Activated T-cell treated with anti-CD3 and anti-CD28 coated beads, Interleukin-2, amount 50 U/mL, for 72 hours (primary cell): Measurements from ENCODE around the gene CYLC2. TPM values are rescaled to one million over a fixed set of nuclear protein-coding genes. Genes with fewer than 3 reads are reported as not detected.

Experiments
- ATAC-seq, 2 donors: fragments of 150-1000 bp; cut with Tn5 transposase; replicated peaks in 1 of 2; 2 replicates each; pipeline ENCODE4 v1.10.0; 2021; ENCODE audit warnings: moderate library complexity in 2 of 2, mild to moderate bottlenecking in 1 of 2
- DNase-seq, 2 donors: peaks; one replicate each; pipeline ENCODE4 v3.0.0; 2021 to 2022; ENCODE audit warnings: mixed read lengths in 1 of 2
- H3K27ac Mint-ChIP-seq: one replicate; pipeline ENCODE4 v1.8.0; 2022; ENCODE audit warnings: mild to moderate bottlenecking, moderate library complexity, mixed read lengths
- H3K27me3 Mint-ChIP-seq: one replicate; pipeline ENCODE4 v1.8.0; 2022; ENCODE audit warnings: low read depth, mixed read lengths
- H3K36me3 Mint-ChIP-seq, 2 donors: one replicate each; pipeline ENCODE4 v1.8.0; 2022; ENCODE audit warnings: mixed read lengths in 2 of 2, mild to moderate bottlenecking in 1 of 2; ENCODE audit not compliant: insufficient read depth in 2 of 2
- H3K4me1 Mint-ChIP-seq: one replicate; pipeline ENCODE4 v1.8.0; 2022; ENCODE audit warnings: low read depth, mixed read lengths
- H3K4me3 Mint-ChIP-seq, 2 donors: one replicate each; pipeline ENCODE4 v1.8.0; 2022; ENCODE audit warnings: mild to moderate bottlenecking in 2 of 2, mixed read lengths in 2 of 2, moderate library complexity in 2 of 2
- H3K9me3 Mint-ChIP-seq, 2 donors: one replicate each; pipeline ENCODE4 v1.8.0; 2022; ENCODE audit warnings: mixed read lengths in 2 of 2
- total RNA-seq, 2 donors: library from RNA; stranded (reverse); gene quantifications; one replicate each; pipeline ENCODE4 v1.2.3, GENCODE V29; 2022

The CYLC2 gene
- not detected for total RNA-seq

DNA sequence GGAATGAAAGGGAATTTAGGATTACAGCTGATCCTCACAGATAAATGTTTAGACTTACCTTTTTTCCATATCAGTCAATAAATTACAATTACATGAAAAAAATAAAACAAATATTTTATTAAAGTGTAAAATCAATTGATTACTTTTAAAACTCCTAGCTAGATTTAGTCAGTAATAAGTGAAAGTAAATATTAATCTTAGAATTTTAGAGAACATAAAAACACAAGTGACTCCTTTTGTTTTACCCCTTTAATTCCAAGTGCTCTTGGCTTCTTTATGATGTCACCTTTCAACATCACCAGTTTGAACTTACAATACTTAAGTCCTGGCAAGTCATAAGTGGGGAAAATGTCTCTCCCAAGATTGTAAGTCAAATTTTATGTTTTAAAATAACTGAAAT lies at the start of gene CYLC2:
TSS of gene CYLC2 (plus strand) at position 301 of the 400 bp plus-strand sequence. CDS start at position 349, 48 bp downstream.
- Mint-ChIP-seq H3K4me1 (no peaks in the 10 kb centered on the region), H3K27ac (no peak within 1 kb of the TSS), H3K4me3 (no peak within 1 kb of the TSS), H3K36me3 (no peaks in the 10 kb centered on the region), H3K27me3 (no peaks in the 10 kb centered on the region), H3K9me3 (peaks cover 0 to 2% of the 10 kb centered on the region in 2 donors)
- ATAC-seq (no peak), DNase-seq (no peak)

DNA sequence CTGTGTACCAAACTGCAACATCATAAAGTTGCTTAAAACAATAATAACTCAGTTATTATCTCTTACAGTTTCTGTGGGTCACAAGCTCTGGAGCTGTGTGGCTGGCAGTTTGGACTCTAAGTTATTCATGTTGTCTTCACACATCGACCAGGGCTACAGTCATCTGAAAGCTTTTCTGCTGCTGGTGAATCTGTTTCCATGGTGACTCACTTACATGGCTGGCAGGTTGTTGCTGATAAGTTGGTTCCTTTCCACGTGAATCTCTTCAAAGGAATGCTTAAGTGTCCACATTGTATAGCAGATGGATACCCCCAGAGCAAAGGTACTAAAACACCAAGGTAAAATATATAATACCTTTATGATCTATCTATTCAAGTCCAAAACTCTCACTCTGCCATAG lies 44.8 kb upstream of the CYLC2 start:
- H3K4me3 Mint-ChIP-seq: no peak overlapping the region
- DNase-seq: no peak
- ATAC-seq: no peak
- H3K27ac Mint-ChIP-seq: no peak overlapping the region
- H3K4me1 Mint-ChIP-seq: no peaks in the 10 kb centered on the region
- peaks cover 0 to under 1% of the 10 kb centered on the region in 2 donors for H3K36me3 Mint-ChIP-seq
- H3K27me3 Mint-ChIP-seq: no peaks in the 10 kb centered on the region
- H3K9me3 Mint-ChIP-seq: peaks cover 0 to 9% of the 10 kb centered on the region in 2 donors

DNA sequence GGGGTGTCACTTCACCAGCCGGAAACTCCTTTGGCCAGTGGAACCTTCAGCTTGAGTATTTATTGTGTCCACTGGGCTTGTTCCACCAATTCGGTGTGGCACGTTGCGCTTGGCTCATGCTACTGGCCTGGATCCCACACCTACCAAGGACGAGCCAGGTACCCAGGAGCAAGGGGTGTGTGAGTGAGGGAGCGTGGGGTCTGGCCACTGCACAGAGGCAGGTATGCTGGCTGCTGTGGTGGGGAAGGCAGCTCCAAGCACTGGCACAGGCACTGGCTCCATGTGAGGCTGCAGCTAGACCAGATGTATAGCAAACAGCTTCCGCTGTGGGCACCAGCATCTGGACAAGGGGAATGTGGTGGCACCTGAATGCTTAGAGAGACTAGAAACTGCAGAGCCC lies 28.1 kb upstream of the CYLC2 start:
- Mint-ChIP-seq H3K4me1 (no peaks in the 10 kb centered on the region), H3K27ac (no peak overlapping the region), H3K4me3 (no peak overlapping the region), H3K36me3 (peaks cover 2 to 3% of the 10 kb centered on the region in 2 donors), H3K27me3 (no peaks in the 10 kb centered on the region), H3K9me3 (peaks cover 8 to 16% of the 10 kb centered on the region in 2 donors)
- DNase-seq: no peak
- ATAC-seq: no peak

- Mint-ChIP-seq H3K27me3 (no peaks in the 10 kb centered on the region), H3K4me1 (no peaks in the 10 kb centered on the region), H3K4me3 (no peak overlapping the region), H3K27ac (no peak overlapping the region), H3K36me3 (peaks cover 2 to 3% of the 10 kb centered on the region in 2 donors), H3K9me3 (peaks cover 8 to 16% of the 10 kb centered on the region in 2 donors)
- ATAC-seq (no peak), DNase-seq (no peak)
Measured at GRCh38 chr9:102967979-102968378, 27.2 kb upstream of the CYLC2 start.

- ATAC-seq (no peak), DNase-seq (no peak)
- Mint-ChIP-seq H3K4me3 (no peak overlapping the region), H3K36me3 (peaks cover 2 to 3% of the 10 kb centered on the region in 2 donors), H3K27ac (no peak overlapping the region), H3K27me3 (no peaks in the 10 kb centered on the region), H3K9me3 (peaks cover 8 to 19% of the 10 kb centered on the region in 2 donors), H3K4me1 (no peaks in the 10 kb centered on the region)
Measured at GRCh38 chr9:102972780-102973179, 22.4 kb upstream of the CYLC2 start.

DNA sequence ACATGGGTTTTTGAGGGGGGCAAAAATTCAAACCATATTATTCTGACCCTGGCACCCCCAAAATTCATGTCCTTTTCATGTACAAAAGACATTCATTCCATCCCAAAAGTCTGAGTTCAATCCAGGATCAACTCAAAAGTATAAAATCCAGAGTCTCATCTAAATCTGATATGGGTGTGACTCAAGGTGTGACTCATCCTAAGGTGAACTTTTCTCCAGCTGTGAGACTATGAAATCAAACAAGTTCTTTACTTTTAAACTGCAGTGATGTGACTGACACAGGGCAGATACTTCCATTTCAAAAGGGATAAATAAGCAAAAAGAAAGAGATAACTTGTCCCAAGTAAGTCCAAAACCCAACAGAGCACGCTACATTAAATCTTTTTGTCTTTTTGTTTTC lies 20.6 kb upstream of the CYLC2 start:
- no peak for DNase-seq
- H3K27ac Mint-ChIP-seq: no peak overlapping the region
- peaks cover 0 to 2% of the 10 kb centered on the region in 2 donors for H3K36me3 Mint-ChIP-seq
- no peaks in the 10 kb centered on the region for H3K4me1 Mint-ChIP-seq
- H3K9me3 Mint-ChIP-seq: peaks cover 5 to 13% of the 10 kb centered on the region in 2 donors
- H3K27me3 Mint-ChIP-seq: no peaks in the 10 kb centered on the region
- no peak overlapping the region for H3K4me3 Mint-ChIP-seq
- no peak for ATAC-seq

DNA sequence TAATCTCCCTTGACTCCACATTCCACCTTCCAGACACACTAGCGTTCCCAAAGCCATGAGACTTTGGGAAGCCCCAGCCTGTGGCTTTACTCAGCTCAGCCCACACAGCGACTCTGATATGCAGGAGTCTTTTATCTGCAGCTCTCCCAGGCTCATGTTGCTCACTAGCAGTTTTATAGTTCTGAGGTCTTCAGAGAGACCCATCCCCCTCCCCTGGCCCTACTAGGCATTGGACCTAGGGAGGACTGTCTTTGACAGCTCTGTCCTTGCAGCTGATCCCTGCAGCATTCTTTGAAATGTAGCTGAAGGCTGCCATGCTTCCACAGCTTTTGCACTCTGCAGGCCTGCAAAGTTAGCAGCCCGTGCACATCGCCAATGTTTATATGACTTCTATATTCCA lies 19.9 kb upstream of the CYLC2 start:
- no peak overlapping the region for H3K4me3 Mint-ChIP-seq
- DNase-seq: no peak
- H3K9me3 Mint-ChIP-seq: peaks cover 5 to 12% of the 10 kb centered on the region in 2 donors
- H3K27ac Mint-ChIP-seq: no peak overlapping the region
- H3K27me3 Mint-ChIP-seq: no peaks in the 10 kb centered on the region
- H3K36me3 Mint-ChIP-seq: peaks cover 0 to 2% of the 10 kb centered on the region in 2 donors
- ATAC-seq: no peak
- no peaks in the 10 kb centered on the region for H3K4me1 Mint-ChIP-seq

DNA sequence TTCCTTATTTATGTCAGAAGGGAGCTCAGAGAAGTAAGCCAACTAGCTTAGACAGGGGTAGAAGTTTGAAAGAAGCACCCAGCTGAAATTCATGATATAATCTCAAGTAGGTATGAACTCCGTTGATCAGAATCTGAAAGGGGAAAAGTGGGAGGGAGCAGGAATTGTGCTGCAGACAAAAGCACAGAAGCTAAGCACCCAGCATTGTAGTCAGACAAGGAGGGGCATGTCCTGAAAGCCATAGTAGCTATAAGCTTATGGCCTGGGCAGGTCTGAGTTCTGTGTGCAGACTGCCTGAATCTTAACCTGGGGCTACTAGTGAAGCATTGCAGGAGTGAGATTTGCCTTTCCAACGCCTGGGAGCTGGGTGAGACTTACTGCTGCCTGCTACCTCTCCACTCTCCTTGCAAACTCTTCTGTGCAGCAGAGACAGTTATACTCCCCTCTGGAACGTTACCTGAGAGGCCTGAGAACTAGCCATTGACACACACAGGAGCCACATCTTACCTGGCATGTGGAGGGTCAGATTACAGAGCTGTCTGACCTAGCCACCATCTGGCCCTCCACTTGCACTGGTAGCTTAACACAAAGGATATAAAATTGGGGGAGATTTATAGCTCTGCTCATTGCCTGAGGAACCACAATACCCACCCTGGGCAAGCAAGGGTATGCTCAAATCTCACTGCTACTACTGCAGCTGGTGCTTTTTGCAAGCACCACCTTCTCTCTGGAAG lies 9.8 kb upstream of the CYLC2 start:
- ATAC-seq: no peak

GRCh38 chr9:102986425-102986824 lies 8.7 kb upstream of the CYLC2 start:
- Mint-ChIP-seq H3K4me1 (no peaks in the 10 kb centered on the region), H3K27ac (no peak overlapping the region), H3K4me3 (no peak overlapping the region), H3K9me3 (peaks cover 2 to 10% of the 10 kb centered on the region in 2 donors), H3K36me3 (no peaks in the 10 kb centered on the region), H3K27me3 (no peaks in the 10 kb centered on the region)
- ATAC-seq (no peak), DNase-seq (no peak)

More for the DNA sequence above, 9.8 kb upstream of the CYLC2 start:
- Mint-ChIP-seq H3K27me3 (no peaks in the 10 kb centered on the region), H3K36me3 (no peaks in the 10 kb centered on the region), H3K4me3 (no peak overlapping the region), H3K27ac (no peak overlapping the region), H3K9me3 (peaks cover 2 to 10% of the 10 kb centered on the region in 2 donors), H3K4me1 (no peaks in the 10 kb centered on the region)
- DNase-seq: no peak

DNA sequence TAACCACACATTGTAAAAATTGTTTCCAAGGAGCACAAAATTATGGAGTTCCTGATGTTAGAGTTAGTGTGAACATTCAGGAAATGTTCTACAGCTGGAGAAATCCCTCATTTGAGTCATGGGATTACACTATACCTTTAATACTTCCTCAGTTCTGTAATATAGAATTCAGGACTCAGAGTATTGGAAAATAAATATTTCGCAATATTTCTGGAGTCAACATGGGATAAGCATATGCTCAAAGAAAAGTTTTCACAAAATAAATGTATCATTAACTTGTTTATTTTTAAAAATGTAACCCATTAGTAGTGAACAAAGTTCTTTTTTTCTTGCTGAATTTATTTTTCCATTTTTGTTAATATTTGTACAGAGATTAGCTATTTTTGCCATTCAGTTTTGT lies 8.6 kb downstream of the CYLC2 start:
- Mint-ChIP-seq H3K27me3 (no peaks in the 10 kb centered on the region), H3K9me3 (peaks cover 2 to 10% of the 10 kb centered on the region in 2 donors), H3K4me1 (no peaks in the 10 kb centered on the region), H3K27ac (no peak overlapping the region), H3K36me3 (no peaks in the 10 kb centered on the region), H3K4me3 (no peak overlapping the region)
- DNase-seq (no peak), ATAC-seq (no peak)

DNA sequence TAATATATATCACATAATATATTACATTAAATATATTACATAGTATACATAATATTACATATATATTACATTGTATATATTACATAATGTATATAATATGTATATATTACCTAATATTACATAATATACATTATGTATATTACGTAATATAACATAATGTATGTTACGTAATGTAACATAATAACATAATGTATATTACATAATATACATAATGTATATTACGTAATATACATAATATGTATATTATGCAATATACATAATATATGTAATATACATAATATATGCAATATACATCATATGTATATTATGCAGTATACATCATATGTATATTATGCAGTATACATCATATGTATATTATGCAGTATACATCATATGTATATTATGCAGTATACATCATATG lies 19.1 kb downstream of the CYLC2 start:
- no peaks in the 10 kb centered on the region for H3K4me1 Mint-ChIP-seq
- no peak overlapping the region for H3K27ac Mint-ChIP-seq
- no peaks in the 10 kb centered on the region for H3K27me3 Mint-ChIP-seq
- ATAC-seq (no peak), DNase-seq (no peak)
- no peaks in the 10 kb centered on the region for H3K36me3 Mint-ChIP-seq
- H3K4me3 Mint-ChIP-seq: no peak overlapping the region
- H3K9me3 Mint-ChIP-seq: peaks cover 1 to 2% of the 10 kb centered on the region in 2 donors

DNA sequence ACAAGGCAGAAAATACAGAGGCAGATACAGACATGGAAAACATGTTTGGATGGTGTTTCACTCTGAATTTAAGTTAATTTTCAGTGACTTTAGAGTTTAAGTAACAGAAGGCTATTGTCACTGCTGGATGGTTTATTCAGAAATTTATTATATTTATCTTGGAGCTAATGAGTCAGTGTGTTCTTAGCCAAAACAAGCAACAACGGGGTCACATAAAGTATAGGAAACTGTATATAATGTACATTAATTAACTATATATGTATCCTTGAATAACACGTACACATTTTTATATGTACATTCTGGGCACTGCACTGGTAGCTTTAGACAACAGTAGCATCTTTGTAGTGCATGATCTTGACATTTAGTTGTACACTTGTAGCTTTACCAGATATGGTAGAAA lies 30.7 kb downstream of the CYLC2 start:
- Mint-ChIP-seq H3K9me3 (peaks cover 2 to 4% of the 10 kb centered on the region in 2 donors), H3K36me3 (peaks cover 0 to 1% of the 10 kb centered on the region in 2 donors), H3K4me1 (no peaks in the 10 kb centered on the region), H3K4me3 (no peak overlapping the region), H3K27me3 (no peaks in the 10 kb centered on the region), H3K27ac (no peak overlapping the region)
- ATAC-seq (no peak), DNase-seq (no peak)

DNA sequence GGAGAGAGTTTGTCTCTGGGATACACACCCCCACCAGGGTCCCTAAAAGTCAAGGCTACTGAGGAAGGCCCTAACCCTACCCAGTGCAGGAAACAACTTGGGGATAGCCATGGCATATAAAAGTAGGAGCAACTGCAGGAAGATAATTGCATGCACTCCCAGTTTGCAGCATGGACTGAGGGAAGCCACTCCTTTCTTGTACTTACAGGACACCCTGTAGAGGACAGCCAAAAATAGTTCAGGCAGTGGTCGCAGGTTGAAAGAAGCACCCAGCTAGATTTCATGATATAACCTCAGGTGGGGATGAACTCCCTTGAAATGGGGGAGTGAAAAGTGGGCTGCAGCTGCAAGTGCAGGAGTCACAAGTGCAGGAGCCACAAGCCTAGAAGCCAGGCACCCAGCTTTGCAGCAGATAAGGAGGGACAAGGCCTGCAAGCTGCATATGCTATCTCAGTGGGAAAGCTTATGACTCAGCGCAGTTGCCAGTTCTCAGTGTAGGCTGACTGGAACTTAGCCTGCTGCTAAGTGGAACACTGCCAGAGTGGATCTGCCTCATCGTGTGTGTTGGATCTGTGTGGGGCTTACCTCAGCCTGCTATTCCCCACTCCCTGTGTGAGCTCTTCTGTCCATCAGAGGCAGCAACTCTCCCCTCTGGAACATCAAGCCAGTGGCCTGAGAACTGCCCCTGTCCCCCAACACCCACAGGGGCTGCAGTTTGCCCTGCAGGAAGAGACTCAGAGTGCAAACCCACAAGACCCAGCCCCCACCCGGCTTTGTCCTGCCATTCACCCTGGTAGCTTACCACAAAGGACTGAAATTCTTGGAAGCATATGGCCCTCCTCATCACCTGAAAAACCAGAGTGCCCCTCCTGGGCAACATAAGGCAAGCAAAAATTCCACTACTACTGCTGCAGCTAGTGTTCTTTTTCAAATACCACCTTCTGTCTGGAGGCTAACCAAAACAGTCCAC lies 42.7 kb downstream of the CYLC2 start:
- Mint-ChIP-seq H3K27me3 (no peaks in the 10 kb centered on the region), H3K36me3 (peaks cover 0 to 2% of the 10 kb centered on the region in 2 donors), H3K27ac (no peak overlapping the region), H3K9me3 (peaks cover 3 to 13% of the 10 kb centered on the region in 2 donors), H3K4me3 (no peak overlapping the region), H3K4me1 (no peaks in the 10 kb centered on the region)
- ATAC-seq (no peak), DNase-seq (no peak)
